ENCODE results near the gene RGS12.

- TF ChIP-seq CTCF (IDR thresholded peaks at IDR 0.05 in 8 of 11, conservative IDR thresholded peaks at IDR 0.05 in 3 of 11) = no peak
- no peak for TF ChIP-seq POLR2A (IDR thresholded peaks at IDR 0.05)
- no peak for TF ChIP-seq POLR2AphosphoS5 (IDR thresholded peaks at IDR 0.05)
These were observed 47.1 kb upstream of the RGS12 start for GRCh38 chr4:3245676-3246075.

Measured in spleen (tissue), 7 donors.